OCI-LY1 (cell line): ENCODE data around the gene TMEM44.

ENCODE experiments used
- EZH2 ChIP-seq: fragments of 200-600 bp; sonication (generic), shearing (Covaris generic); IDR thresholded peaks from 2 replicates; pipeline ENCODE4 v1.8.0; 2017; ENCODE audit warnings: borderline replicate concordance, mixed run types, mild to moderate bottlenecking, antibody characterized with exemption, low read length, moderate library complexity, mixed read lengths
- TF ChIP-seq, protein P1 (sequence below): fragments of 200-600 bp; sonication (generic), shearing (Covaris generic); IDR thresholded peaks from 2 replicates; pipeline ENCODE4 v1.5.1; 2017; ENCODE audit warnings: mild to moderate bottlenecking, antibody characterized with exemption, low read length, moderate library complexity, mixed read lengths

DNA sequence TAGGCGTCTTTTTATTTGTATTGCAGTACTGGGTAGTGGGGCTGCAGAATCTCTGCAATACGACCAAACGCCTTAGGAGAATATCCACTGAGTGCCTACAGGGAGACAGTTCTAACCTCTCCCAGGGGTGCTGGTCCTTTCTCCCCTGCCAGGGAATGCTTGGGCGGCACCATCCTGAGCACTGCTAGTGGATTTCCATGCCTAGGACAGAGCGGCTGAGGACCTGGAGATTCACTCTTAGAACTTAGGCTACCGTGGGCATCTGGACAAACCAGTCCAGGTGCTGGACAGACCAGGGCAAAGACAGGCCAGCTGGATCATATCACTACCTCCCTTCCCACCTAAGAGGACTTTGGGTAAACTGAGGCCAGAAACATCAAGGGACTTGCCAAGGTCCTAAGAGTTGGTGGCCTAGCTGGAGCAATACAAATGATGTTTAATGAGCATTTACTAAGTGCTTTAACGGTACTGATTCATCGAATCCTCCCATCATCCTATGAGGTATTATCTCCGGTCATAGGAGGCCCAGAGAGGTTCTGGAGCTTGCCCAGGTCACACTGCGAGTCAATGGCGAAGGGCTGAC lies 902 bp downstream of the TMEM44 start:
- TF ChIP-seq, protein P1, sequence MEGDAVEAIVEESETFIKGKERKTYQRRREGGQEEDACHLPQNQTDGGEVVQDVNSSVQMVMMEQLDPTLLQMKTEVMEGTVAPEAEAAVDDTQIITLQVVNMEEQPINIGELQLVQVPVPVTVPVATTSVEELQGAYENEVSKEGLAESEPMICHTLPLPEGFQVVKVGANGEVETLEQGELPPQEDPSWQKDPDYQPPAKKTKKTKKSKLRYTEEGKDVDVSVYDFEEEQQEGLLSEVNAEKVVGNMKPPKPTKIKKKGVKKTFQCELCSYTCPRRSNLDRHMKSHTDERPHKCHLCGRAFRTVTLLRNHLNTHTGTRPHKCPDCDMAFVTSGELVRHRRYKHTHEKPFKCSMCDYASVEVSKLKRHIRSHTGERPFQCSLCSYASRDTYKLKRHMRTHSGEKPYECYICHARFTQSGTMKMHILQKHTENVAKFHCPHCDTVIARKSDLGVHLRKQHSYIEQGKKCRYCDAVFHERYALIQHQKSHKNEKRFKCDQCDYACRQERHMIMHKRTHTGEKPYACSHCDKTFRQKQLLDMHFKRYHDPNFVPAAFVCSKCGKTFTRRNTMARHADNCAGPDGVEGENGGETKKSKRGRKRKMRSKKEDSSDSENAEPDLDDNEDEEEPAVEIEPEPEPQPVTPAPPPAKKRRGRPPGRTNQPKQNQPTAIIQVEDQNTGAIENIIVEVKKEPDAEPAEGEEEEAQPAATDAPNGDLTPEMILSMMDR, result no peak
- TF ChIP-seq EZH2, result no peak
